Activated T-cell treated with anti-CD3 and anti-CD28 coated beads for 48 hours (primary cell): ENCODE data around the gene SIK1.
"Not testable (repeated sequence)": the region's sequence is repeated elsewhere in the genome, so short reads cannot be mapped to it uniquely, and the experiment has no call there.

Source experiments
- DNase-seq: peaks from one replicate; pipeline ENCODE4 v3.0.0-alpha.2; 2020; ENCODE audit warnings: low read depth

The SIK1 gene

DNA sequence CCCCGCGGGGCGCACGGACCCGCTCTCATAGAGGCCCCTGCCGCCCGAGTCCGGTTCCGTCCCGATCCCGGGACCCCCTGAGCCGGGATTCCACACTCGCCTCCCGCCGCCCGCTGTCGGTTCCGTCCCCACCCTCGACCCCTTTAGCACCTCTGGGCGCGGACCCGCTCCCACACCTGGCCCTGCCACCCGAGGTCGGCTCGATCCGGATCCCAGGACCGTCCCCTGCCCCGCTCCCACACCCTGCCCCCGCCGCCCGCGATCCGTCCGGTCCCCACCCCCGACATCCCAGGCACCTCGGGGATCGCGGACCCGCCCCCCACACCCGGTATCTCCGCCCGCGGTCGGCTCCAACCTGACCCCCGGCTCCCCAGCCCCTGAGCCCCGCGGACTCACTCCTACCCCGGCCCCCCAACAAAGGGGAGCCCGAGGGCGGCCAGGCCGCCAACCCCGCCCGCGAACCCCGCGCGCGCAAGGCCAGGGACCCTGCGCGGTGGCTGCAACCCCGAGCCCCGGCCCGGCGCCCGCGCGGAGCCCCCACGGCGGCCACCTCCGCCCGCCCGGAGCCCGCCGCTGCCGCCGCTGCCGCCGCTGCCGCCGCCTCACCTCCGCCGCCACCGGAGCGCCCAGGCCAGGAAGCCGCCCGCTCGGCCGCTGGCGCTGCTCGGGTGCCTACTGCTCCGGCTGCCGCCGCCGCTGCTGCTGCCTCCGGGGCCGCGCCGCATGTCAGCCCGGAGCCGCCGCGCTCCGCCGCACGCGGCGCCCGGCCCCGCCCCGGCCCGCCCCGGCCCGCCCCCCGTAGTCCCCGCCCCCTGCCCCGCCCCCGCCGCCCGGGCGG lies at the start of gene SIK1:
TSS of gene SIK1 (minus strand) at position 728 of the 838 bp plus-strand sequence. CDS start 953 bp downstream, outside the sequence.
- not testable (repeated sequence) for DNase-seq

GRCh38 chr21:43471597-43472242 lies 44.8 kb upstream of the SIK1 start:
- DNase-seq: not testable (repeated sequence)

DNA sequence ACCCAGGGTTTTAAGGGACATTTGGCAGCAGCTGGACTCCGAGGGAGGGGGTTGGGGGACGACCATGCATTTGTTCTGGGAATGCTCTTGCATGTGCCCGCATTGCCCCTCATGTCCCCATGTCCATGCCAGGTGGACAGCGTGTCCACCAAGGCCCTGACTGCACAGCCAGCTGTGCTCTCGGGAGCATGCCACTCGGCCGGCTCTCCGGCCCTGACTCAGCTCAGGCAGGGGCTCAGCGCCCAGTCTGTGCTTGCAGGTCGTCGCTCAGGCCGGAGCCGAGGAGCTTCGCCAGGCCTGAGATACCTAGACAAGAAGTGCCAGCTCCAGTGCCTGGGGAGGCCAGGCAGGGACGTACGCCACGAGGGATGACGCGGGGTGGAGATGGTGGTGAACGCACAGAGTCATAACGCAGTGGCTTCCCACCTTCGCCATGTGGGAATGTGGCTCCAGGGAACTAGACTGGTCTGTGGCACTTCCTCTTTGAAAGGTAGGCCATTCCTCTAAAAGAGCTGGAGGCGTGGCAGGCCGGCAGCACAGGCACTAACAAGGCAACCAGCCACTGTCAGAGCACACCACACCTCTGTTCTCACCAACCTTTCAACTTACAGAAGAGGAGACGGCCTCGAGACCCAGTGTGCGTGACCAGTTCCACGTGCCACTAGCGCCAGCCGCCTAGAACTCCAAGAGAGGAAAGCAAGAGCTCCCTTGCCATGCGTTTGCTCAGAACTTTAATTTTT lies 43.0 kb upstream of the SIK1 start:
- DNase-seq: not testable (repeated sequence)

DNA sequence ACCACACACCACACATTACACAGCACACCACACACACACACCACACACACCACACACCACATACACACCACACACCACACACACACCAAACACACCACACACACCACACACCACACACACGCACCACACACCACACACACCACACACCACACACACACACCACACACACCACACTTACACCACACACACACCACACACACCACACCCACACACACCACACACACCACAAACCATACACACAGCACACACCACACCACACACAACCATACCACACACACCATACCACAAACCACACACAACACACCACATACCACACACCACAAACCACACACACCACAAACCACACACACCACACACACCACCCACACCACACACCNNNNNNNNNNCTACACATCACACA lies 40.9 kb upstream of the SIK1 start:
- no peak for DNase-seq

- DNase-seq: not testable (repeated sequence)
Observed at GRCh38 chr21:43465159-43465558, 38.2 kb upstream of the SIK1 start.

DNA sequence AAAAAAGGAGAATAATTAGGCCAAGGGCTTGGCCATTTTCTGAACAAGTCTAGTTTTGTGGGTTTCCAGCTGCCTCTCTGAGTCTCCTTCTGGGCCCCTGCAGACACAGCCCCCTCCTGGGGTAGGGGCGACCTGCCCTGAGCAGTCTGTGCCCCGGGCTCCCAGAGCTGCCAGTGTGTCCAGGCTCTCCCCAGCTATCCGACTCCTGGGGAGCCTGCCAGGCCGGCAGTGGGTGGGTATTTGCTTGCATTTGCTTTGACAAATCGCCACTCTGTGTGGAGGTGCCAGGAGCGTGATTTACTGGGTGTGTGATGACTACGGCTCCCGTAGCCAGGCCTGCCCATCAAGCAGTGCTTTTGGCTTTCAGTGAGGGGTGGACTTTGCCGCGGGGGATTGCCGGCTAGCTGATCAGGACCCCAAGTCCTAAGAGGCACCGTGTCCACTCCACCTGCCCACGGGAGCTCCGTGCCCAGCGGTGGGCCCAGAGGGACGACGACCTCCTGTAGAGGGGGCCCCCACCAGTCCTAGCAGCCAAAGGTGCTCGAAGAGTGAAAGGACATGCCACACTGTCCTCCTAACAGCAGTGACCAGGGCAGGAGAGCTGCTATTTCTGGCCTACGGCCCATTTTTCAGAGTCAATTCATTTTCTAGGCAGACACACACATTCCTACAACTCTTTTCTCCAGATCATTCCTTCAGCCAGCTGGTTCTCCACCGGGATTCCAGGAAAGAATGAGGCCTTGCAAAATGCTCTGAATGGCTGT lies 36.7 kb upstream of the SIK1 start:
- DNase-seq: not testable (repeated sequence)

DNA sequence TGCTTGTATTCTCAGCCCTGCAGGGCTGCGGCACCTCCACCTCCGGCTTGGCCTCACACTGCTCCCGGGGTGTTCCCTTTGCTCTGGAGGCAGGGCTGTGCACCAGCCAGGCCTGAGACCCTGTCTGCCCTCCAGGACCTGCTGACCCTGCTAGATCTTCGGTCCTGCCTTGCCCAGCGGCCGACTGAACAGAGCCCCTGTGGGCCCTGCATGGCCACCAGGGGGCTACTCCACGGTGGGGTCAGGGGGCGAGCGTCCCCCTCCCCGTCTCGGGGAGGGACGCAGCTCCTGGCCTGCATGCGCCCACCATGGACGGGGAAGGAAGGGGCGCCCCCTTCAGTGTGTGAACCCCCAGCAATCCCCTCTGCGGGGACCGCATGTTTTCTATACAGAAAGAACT lies 36.0 kb upstream of the SIK1 start:
- DNase-seq: not testable (repeated sequence)

- not testable (repeated sequence) for DNase-seq
Observed at GRCh38 chr21:43460475-43460874, 33.5 kb upstream of the SIK1 start.

GRCh38 chr21:43458995-43459394 lies 32.1 kb upstream of the SIK1 start:
- DNase-seq: not testable (repeated sequence)

DNA sequence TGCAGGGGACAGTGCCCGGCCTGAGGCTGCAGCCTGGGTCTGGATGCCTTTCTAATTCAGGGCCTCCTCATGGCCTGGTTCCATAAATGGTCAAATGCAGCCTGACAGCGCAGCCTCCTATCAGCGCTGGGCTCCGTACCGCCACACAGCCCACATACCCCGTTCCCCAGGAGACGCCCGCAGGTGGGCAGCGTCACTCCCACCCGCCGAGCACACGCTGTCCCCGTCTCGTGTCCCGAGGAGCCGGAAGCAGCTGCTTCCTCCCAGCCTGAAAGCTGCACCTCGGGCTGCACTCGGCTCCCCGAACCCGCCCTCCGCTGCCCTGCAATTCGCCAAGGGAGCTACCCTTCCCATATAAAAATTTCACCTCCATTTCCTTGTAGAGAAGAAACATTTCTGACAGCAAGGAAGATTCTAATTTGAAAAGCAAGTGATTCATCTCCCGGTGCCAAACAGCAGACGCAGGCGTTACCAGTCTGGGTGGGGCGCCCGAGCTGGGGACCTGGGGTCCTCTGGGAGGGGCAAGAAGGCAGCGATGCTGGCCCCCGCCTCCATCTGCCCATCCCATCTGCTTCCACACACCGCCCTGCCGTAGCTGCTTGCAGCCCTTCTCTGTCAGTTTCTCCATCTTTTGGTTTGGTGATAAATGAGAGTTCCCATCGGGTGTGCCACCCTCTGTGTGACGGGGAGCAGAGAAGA lies 29.8 kb upstream of the SIK1 start:
- not testable (repeated sequence) for DNase-seq

DNA sequence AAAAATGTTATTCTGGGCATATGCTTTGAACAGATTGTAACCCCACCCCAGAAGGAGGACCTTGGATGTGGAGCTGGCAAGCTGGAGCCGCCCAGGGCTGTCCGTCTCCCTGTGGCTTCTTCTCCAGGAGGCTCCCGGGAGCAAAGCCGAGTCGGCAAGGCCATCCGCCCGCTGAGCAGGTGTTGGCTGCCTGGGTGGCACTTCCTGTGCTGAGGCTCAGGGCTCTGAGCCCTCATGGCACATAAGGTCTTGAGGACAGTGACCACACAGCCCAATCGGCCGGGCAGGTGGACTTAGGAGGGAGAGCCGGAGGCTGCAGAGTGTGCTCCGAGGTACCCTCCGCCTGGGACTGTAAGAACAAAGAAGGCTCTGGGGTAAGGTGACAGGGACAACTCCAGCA lies 28.8 kb upstream of the SIK1 start:
- DNase-seq: not testable (repeated sequence)

- DNase-seq: not testable (repeated sequence)
Observed at GRCh38 chr21:43454176-43454575, 27.2 kb upstream of the SIK1 start.

DNA sequence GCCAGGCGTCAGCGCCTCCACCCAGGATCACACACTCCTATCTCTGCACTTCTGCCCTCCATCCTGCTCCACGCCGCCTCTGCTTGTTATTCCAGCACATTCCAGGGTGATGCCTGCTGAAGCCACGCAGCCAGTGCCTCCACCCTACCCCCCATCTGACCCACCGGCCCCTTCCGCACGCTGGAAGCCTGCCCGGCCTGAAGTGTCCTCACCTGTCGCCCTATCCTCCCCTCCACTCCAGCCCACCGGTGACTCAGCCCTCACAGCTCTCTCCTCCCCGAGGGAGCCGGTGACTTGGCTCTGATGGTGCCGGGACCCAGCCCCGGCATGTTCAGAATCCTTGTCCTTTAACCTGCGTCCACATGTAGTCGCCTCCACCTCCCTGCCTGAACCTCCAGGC lies 24.9 kb upstream of the SIK1 start:
- DNase-seq: not testable (repeated sequence)

DNA sequence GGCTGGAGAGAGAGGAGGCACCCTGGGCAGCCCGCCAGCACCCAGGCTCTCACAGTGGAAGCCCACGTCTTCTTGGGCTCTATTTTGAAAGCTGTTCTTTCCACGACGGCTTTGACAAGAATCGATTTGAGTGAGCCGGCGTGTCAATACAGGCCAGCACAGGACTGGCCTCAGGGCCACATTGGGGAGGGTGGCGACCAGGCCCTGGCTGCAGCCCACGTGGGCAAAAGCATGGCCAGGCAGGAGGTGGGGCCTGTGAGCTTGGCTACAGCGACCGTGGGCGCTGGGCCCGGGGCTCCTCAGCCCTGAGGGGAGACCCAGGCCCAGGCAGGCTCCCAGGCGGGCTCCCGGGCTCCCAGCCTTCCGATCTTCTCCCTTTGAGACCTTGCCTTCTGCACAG lies 23.4 kb upstream of the SIK1 start:
- not testable (repeated sequence) for DNase-seq

GRCh38 chr21:43447353-43447977 lies 20.5 kb upstream of the SIK1 start:
- DNase-seq: not testable (repeated sequence)

DNA sequence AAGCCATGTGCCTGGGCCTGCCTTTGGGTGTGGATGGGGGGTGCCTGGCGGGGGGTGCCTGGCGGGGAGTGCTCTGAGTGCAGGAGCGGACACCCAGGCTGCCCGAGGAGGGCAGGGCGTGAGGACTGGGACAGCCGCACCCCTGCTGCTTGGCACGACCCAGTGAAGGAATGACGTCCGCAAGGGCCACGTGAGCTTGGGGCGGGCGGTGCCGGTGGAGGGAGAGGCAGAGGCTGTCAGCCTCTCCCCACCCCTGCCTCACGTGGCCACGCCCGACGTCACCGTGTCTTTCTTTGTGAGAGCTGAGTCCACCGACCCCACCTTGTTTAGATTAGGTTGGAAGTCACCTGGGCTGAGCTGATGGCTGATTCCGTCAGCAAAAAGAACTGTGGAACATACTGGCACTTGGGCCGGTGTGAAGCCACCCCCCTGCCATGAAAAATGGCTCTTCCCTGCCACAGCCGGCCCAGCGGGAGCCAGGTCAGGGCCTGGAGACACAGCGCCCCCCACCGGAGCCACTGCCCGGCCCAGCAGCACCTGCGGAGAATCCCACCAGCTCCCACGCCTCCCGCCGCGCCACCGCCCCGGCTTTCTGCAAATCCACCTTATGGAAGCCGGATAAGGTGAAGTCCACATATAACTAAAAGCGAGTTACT lies 19.5 kb upstream of the SIK1 start:
- DNase-seq: not testable (repeated sequence)

- not testable (repeated sequence) for DNase-seq
Observed at GRCh38 chr21:43444524-43444923, 17.6 kb upstream of the SIK1 start.

DNA sequence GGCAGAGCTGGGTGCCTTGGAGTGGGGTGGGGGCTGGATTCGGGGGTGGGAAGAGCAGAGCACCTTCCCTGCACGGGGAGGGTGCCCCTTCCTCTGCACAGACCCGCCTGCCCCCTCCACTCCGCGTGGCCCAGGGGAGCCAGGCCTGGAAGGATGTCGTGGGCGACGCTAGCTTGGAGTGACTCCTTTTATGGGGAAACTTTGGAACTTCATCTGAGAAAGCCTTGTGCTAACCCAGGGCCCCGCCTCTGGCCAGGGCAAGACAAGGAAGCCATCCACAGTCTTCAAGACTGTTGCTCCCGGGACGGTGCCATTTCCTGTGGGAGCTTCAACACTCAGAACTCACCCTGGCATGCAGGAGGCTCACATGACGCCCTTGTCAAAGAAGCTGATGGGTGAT lies 15.6 kb upstream of the SIK1 start:
- DNase-seq: not testable (repeated sequence)

- not testable (repeated sequence) for DNase-seq
Observed at GRCh38 chr21:43440835-43441727, 14.2 kb upstream of the SIK1 start.
